ENCODE data around the gene DENND10.
"Not testable (repeated sequence)": the region's sequence is repeated elsewhere in the genome, so short reads cannot be mapped to it uniquely, and the experiment has no call there.

Gene DENND10

DNA sequence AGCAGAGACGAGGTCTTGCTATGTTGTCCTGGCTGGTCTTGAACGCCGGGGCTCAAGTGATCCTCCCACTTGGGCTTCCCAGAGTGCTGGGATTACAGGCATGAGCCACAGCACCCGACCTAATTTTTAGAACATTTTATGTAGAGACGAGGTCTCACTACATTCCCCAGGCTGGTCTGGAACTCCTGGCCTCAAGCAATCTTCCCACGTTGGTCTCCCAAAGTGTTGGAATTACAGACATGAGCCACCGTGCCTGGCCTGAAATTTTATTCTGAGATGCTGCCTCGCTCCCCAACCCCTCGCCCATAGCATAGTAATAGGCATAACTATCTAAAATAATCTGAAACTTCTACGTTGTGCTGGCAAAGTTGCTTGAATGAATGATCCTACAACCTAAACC lies 39.7 kb downstream of the DENND10 start:
- H3K4ac ChIP-seq (ENCODE audit: low read depth, low read length) = no peak overlapping the region
- no peak overlapping the region for H3K4me3 ChIP-seq (ENCODE audit: low read length)
- H3K4me2 ChIP-seq (ENCODE audit: low read length) = no peak overlapping the region
- no peak overlapping the region for H3K18ac ChIP-seq (ENCODE audit: low read length)
- no peak overlapping the region for H2BK5ac ChIP-seq (ENCODE audit: low read length)
- no peak overlapping the region for H3K23ac ChIP-seq (ENCODE audit: low read length)
- no CpG with 5 or more reads among the region's 10 CpGs for WGBS (ENCODE audit: extremely low coverage, insufficient coverage, low lambda C conversion rate)
- H3K27ac ChIP-seq (ENCODE audit: low read depth, low read length) = no peak overlapping the region
- H4K8ac ChIP-seq (ENCODE audit: low read depth, low read length) = no peak overlapping the region
- peaks cover 1% of the 10 kb centered on the region for H3K36me3 ChIP-seq (ENCODE audit: control insufficient read depth, insufficient read depth, low read length)
- no peak overlapping the region for H3K56ac ChIP-seq (ENCODE audit: low read length)
- no peak overlapping the region for H2BK120ac ChIP-seq (ENCODE audit: low read depth, low read length)
- no peak overlapping the region for H2AK5ac ChIP-seq (ENCODE audit: low read length)
- peaks cover 2% of the 10 kb centered on the region for H3K4me1 ChIP-seq (ENCODE audit: control insufficient read depth, low read depth, low read length)
- no peak for DNase-seq
- no peaks in the 10 kb centered on the region for H3K79me1 ChIP-seq (ENCODE audit: low read length)
- no peaks in the 10 kb centered on the region for H3K79me2 ChIP-seq (ENCODE audit: control insufficient read depth, insufficient read depth, low read length)
- no peak overlapping the region for H4K5ac ChIP-seq (ENCODE audit: low read length)
- H2BK15ac ChIP-seq (replicated peaks; ENCODE audit: low read depth) = no peak overlapping the region
- no peak overlapping the region for H3K9ac ChIP-seq (ENCODE audit: low read length)
- H3K27me3 ChIP-seq (ENCODE audit: insufficient read depth, low read length, poor library complexity) = no peaks in the 10 kb centered on the region

DNA sequence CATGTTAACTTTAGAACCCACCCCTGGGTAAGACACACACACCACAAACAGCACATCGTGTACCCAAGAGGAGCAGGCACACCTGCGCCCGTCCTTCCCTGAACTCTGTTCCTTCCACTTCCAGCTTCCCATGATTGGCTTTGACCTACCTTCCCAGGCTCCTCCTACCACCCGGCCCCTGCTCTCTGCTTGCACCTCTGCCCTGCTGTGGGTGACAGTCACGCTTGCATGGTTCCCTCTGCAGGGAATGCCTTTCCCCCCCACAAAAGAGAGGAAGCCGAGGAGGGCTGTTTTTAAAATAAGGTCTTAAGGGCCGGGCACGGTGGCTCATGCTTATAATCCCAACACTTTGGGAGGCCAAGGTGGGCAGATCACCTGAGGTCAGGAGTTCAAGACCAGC lies 45.2 kb downstream of the DENND10 start:
- H3K4ac ChIP-seq (ENCODE audit: low read depth, low read length) = no peak overlapping the region
- no peaks in the 10 kb centered on the region for H3K27me3 ChIP-seq (ENCODE audit: insufficient read depth, low read length, poor library complexity)
- no peak overlapping the region for H3K18ac ChIP-seq (ENCODE audit: low read length)
- H3K4me2 ChIP-seq (ENCODE audit: low read length) = no peak overlapping the region
- no peak overlapping the region for H2BK5ac ChIP-seq (ENCODE audit: low read length)
- no CpG with 5 or more reads among the region's 8 CpGs for WGBS (ENCODE audit: extremely low coverage, insufficient coverage, low lambda C conversion rate)
- no peak overlapping the region for H3K23ac ChIP-seq (ENCODE audit: low read length)
- H2AK5ac ChIP-seq (ENCODE audit: low read length) = no peak overlapping the region
- H2BK15ac ChIP-seq (replicated peaks; ENCODE audit: low read depth) = no peak overlapping the region
- H3K4me3 ChIP-seq (ENCODE audit: low read length) = no peak overlapping the region
- DNase-seq = no peak
- no peaks in the 10 kb centered on the region for H3K4me1 ChIP-seq (ENCODE audit: control insufficient read depth, low read depth, low read length)
- no peak overlapping the region for H3K27ac ChIP-seq (ENCODE audit: low read depth, low read length)
- H3K56ac ChIP-seq (ENCODE audit: low read length) = no peak overlapping the region
- no peak overlapping the region for H4K5ac ChIP-seq (ENCODE audit: low read length)
- no peaks in the 10 kb centered on the region for H3K79me2 ChIP-seq (ENCODE audit: control insufficient read depth, insufficient read depth, low read length)
- H4K8ac ChIP-seq (ENCODE audit: low read depth, low read length) = no peak overlapping the region
- no peaks in the 10 kb centered on the region for H3K79me1 ChIP-seq (ENCODE audit: low read length)
- H2BK120ac ChIP-seq (ENCODE audit: low read depth, low read length) = no peak overlapping the region
- no peaks in the 10 kb centered on the region for H3K36me3 ChIP-seq (ENCODE audit: control insufficient read depth, insufficient read depth, low read length)
- no peak overlapping the region for H3K9ac ChIP-seq (ENCODE audit: low read length)

DNA sequence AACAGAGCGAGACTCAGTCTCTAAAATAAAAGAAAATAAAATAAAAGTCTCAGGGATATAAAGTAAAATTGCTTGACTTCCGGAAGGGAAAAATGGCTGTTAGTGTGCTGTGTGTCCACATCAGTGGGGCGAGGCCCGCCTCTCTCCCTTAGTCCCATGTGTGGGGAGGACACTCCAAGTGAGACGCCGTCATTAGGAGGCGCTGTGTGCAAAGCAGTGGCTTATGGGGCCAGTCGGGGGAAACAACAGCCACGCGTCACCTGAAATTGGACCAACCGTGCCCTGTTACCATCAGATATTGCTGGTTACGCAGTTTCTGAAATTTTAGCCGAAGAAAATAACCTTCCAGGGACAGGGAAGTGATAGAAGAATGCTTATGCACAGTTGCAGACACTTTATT lies 45.8 kb downstream of the DENND10 start:
- no peak overlapping the region for H2AK5ac ChIP-seq (ENCODE audit: low read length)
- no peak overlapping the region for H3K4ac ChIP-seq (ENCODE audit: low read depth, low read length)
- H2BK120ac ChIP-seq (ENCODE audit: low read depth, low read length) = no peak overlapping the region
- no peaks in the 10 kb centered on the region for H3K4me1 ChIP-seq (ENCODE audit: control insufficient read depth, low read depth, low read length)
- no peak overlapping the region for H3K18ac ChIP-seq (ENCODE audit: low read length)
- no peak overlapping the region for H3K56ac ChIP-seq (ENCODE audit: low read length)
- peak; percentile 70 for DNase-seq
- no peak overlapping the region for H3K27ac ChIP-seq (ENCODE audit: low read depth, low read length)
- no peak overlapping the region for H3K9ac ChIP-seq (ENCODE audit: low read length)
- WGBS (ENCODE audit: extremely low coverage, insufficient coverage, low lambda C conversion rate) = no CpG with 5 or more reads among the region's 13 CpGs
- no peaks in the 10 kb centered on the region for H3K79me1 ChIP-seq (ENCODE audit: low read length)
- H3K4me3 ChIP-seq (ENCODE audit: low read length) = no peak overlapping the region
- H2BK5ac ChIP-seq (ENCODE audit: low read length) = no peak overlapping the region
- no peak overlapping the region for H2BK15ac ChIP-seq (replicated peaks; ENCODE audit: low read depth)
- no peak overlapping the region for H4K5ac ChIP-seq (ENCODE audit: low read length)
- H3K36me3 ChIP-seq (ENCODE audit: control insufficient read depth, insufficient read depth, low read length) = no peaks in the 10 kb centered on the region
- no peaks in the 10 kb centered on the region for H3K27me3 ChIP-seq (ENCODE audit: insufficient read depth, low read length, poor library complexity)
- no peak overlapping the region for H3K4me2 ChIP-seq (ENCODE audit: low read length)
- H4K8ac ChIP-seq (ENCODE audit: low read depth, low read length) = no peak overlapping the region
- H3K23ac ChIP-seq (ENCODE audit: low read length) = no peak overlapping the region
- H3K79me2 ChIP-seq (ENCODE audit: control insufficient read depth, insufficient read depth, low read length) = no peaks in the 10 kb centered on the region

DNA sequence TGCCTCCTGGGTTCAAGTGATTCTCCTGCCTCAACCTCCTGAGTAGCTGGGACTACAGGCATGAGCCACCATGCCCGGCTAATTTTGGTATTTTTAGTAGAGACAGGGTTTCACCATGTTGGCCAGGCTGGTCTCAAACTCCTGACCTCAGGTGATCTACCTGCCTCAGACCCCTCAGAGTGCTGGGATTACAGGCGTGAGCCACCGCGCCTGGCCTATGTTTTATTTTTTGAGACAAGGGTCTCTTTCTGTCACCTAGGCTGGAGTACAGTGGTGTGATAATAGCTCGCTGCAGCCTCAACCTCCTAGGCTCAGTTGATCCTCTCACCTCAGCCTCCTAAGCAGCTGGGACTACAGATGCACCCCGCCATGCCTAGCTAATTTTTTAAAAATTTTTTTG lies 47.7 kb downstream of the DENND10 start:
- WGBS (ENCODE audit: extremely low coverage, insufficient coverage, low lambda C conversion rate) = no CpG with 5 or more reads among the region's 6 CpGs
- H3K56ac ChIP-seq (ENCODE audit: low read length); DNase-seq; H3K23ac ChIP-seq (ENCODE audit: low read length); H3K36me3 ChIP-seq (ENCODE audit: control insufficient read depth, insufficient read depth, low read length); H2BK15ac ChIP-seq (replicated peaks; ENCODE audit: low read depth); H3K27ac ChIP-seq (ENCODE audit: low read depth, low read length); H4K5ac ChIP-seq (ENCODE audit: low read length); H4K8ac ChIP-seq (ENCODE audit: low read depth, low read length); H3K79me1 ChIP-seq (ENCODE audit: low read length); H3K4me2 ChIP-seq (ENCODE audit: low read length); H3K9ac ChIP-seq (ENCODE audit: low read length); H2BK5ac ChIP-seq (ENCODE audit: low read length); H2AK5ac ChIP-seq (ENCODE audit: low read length); H3K79me2 ChIP-seq (ENCODE audit: control insufficient read depth, insufficient read depth, low read length); H3K4me3 ChIP-seq (ENCODE audit: low read length); H2BK120ac ChIP-seq (ENCODE audit: low read depth, low read length); H3K4me1 ChIP-seq (ENCODE audit: control insufficient read depth, low read depth, low read length); H3K27me3 ChIP-seq (ENCODE audit: insufficient read depth, low read length, poor library complexity); H3K18ac ChIP-seq (ENCODE audit: low read length); H3K4ac ChIP-seq (ENCODE audit: low read depth, low read length): not testable (repeated sequence)

DNA sequence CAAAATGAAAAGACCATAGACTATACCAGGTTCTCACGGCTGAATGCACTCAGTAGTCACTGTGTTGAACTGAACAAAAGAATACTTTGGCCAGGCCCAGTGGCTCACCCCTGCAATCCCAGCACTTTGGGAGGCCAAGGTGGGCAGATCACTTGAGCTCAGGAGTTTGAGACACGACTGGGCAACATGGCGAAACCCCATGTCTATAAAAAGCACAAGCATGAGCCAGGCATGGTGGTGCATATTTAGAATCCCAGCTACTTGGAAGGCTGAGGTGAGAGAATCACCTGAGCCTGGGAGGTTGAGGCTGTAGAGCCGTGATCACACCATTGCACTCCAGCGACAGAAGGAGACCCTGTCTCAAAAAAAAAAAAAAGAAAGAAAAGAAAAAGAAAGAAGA lies 49.1 kb downstream of the DENND10 start:
- no peak overlapping the region for H3K23ac ChIP-seq (ENCODE audit: low read length)
- H3K79me2 ChIP-seq (ENCODE audit: control insufficient read depth, insufficient read depth, low read length) = no peaks in the 10 kb centered on the region
- no peak overlapping the region for H3K4me3 ChIP-seq (ENCODE audit: low read length)
- H3K56ac ChIP-seq (ENCODE audit: low read length) = no peak overlapping the region
- no peaks in the 10 kb centered on the region for H3K4me1 ChIP-seq (ENCODE audit: control insufficient read depth, low read depth, low read length)
- H3K4ac ChIP-seq (ENCODE audit: low read depth, low read length) = no peak overlapping the region
- no peaks in the 10 kb centered on the region for H3K27me3 ChIP-seq (ENCODE audit: insufficient read depth, low read length, poor library complexity)
- no peak overlapping the region for H2AK5ac ChIP-seq (ENCODE audit: low read length)
- H3K79me1 ChIP-seq (ENCODE audit: low read length) = no peaks in the 10 kb centered on the region
- no peak overlapping the region for H3K18ac ChIP-seq (ENCODE audit: low read length)
- H3K36me3 ChIP-seq (ENCODE audit: control insufficient read depth, insufficient read depth, low read length) = peaks cover 3% of the 10 kb centered on the region
- no peak for DNase-seq
- no peak overlapping the region for H3K27ac ChIP-seq (ENCODE audit: low read depth, low read length)
- no peak overlapping the region for H2BK15ac ChIP-seq (replicated peaks; ENCODE audit: low read depth)
- no peak overlapping the region for H4K8ac ChIP-seq (ENCODE audit: low read depth, low read length)
- no peak overlapping the region for H4K5ac ChIP-seq (ENCODE audit: low read length)
- WGBS (ENCODE audit: extremely low coverage, insufficient coverage, low lambda C conversion rate) = no CpG with 5 or more reads among the region's 5 CpGs
- no peak overlapping the region for H2BK5ac ChIP-seq (ENCODE audit: low read length)
- H2BK120ac ChIP-seq (ENCODE audit: low read depth, low read length) = no peak overlapping the region
- no peak overlapping the region for H3K9ac ChIP-seq (ENCODE audit: low read length)
- no peak overlapping the region for H3K4me2 ChIP-seq (ENCODE audit: low read length)

DNA sequence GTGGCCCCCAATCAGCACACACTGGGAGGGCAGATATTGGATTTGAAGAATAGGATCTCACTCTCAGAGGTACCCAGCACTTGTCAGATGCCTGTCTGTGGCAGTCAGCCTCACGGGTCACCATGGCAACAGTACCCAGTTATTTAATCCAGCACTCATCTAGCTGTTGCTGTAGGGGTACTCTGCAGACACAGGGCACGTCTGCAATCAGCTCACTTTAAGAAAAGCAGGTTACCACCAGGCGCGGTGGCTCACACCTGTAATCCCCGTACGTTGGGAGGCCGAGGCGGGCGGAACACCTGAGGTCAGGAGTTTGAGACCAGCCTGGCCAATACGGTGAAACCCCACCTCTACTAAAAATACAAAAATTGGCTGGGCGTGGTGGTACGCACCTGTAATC lies 49.7 kb downstream of the DENND10 start:
- H3K9ac ChIP-seq (ENCODE audit: low read length) = no peak overlapping the region
- DNase-seq = no peak

More for the DNA sequence above, 49.7 kb downstream of the DENND10 start:
- Histone ChIP-seq H2AK5ac (ENCODE audit: low read length) (no peak overlapping the region), H2BK120ac (ENCODE audit: low read depth, low read length) (no peak overlapping the region), H3K56ac (ENCODE audit: low read length) (no peak overlapping the region), H3K23ac (ENCODE audit: low read length) (no peak overlapping the region), H2BK5ac (ENCODE audit: low read length) (no peak overlapping the region), H3K79me2 (ENCODE audit: control insufficient read depth, insufficient read depth, low read length) (no peaks in the 10 kb centered on the region), H3K4ac (ENCODE audit: low read depth, low read length) (no peak overlapping the region), H3K27me3 (ENCODE audit: insufficient read depth, low read length, poor library complexity) (no peaks in the 10 kb centered on the region), H3K36me3 (ENCODE audit: control insufficient read depth, insufficient read depth, low read length) (peaks cover 3% of the 10 kb centered on the region), H3K79me1 (ENCODE audit: low read length) (no peaks in the 10 kb centered on the region), H4K5ac (ENCODE audit: low read length) (no peak overlapping the region), H3K4me3 (ENCODE audit: low read length) (no peak overlapping the region), H4K8ac (ENCODE audit: low read depth, low read length) (no peak overlapping the region), H3K27ac (ENCODE audit: low read depth, low read length) (no peak overlapping the region), H3K18ac (ENCODE audit: low read length) (no peak overlapping the region), H3K4me1 (ENCODE audit: control insufficient read depth, low read depth, low read length) (no peaks in the 10 kb centered on the region), H3K4me2 (ENCODE audit: low read length) (no peak overlapping the region), H2BK15ac (replicated peaks; ENCODE audit: low read depth) (no peak overlapping the region)
- no CpG with 5 or more reads among the region's 12 CpGs for WGBS (ENCODE audit: extremely low coverage, insufficient coverage, low lambda C conversion rate)
